GM19455 (cell line): Measurements from ENCODE around the gene ARFIP1.
A peak's percentile ranks its signal among the peaks of the same experiment; 100 is the strongest.
"Not testable (repeated sequence)": the region's sequence is repeated elsewhere in the genome, so short reads cannot be mapped to it uniquely, and the experiment has no call there.

Experiments
- ATAC-seq: cut with Tn5 transposase; IDR thresholded peaks from one replicate; pipeline ENCODE4 v1.9.1; 2021; ENCODE audit not compliant: unreplicated experiment

Gene ARFIP1, protein sequence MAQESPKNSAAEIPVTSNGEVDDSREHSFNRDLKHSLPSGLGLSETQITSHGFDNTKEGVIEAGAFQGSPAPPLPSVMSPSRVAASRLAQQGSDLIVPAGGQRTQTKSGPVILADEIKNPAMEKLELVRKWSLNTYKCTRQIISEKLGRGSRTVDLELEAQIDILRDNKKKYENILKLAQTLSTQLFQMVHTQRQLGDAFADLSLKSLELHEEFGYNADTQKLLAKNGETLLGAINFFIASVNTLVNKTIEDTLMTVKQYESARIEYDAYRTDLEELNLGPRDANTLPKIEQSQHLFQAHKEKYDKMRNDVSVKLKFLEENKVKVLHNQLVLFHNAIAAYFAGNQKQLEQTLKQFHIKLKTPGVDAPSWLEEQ

DNA sequence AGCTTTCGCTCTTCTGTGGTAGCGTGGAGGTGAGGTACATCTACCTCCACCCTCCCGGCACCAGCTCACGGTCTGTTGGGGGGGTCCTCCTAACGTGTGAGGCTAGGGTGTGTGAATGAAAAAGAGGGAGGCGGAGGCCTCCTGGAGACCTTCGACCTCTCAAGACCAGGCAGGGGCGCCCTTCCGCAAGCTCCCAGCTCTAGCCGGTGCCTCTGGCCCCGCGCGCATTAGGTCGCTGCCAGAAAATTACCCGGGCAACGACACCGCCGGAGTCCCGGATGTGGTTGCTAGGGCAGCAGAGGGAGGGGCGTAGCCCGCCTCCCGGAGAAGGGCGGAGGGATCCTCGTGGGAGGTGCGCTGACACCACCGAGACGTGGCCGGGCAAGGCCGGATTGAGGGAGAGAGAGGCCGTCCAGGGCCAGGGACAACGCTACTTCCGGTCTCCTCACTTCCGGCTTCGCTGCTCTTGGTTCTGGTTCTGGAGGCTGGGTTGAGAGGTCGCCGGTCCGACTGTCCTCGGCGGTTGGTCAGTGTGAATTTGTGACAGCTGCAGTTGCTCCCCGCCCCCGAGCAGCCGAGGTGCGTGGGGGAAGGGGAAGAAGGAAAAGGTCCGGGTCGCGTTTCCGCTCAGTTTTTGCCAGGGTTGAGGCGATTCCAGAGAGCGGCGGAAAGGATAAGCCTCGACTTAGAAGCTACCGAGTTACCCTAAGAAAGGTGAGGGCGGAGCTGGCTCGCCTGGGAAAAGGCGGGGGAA lies at the start of gene ARFIP1, which contains the start of gene TIGD4:
TSS of gene ARFIP1 (plus strand) at position 442 of the 754 bp plus-strand sequence. CDS start 49,680 bp downstream, outside the sequence.
TSS of gene TIGD4 (minus strand) at position 218 of the 754 bp plus-strand sequence. CDS start 8,726 bp downstream, outside the sequence.
- peak; percentile 96 for ATAC-seq

GRCh38 chr4:152731997-152732396 lies 47.8 kb upstream of the ARFIP1 start:
- no peak for ATAC-seq

GRCh38 chr4:152734015-152734698 lies 45.6 kb upstream of the ARFIP1 start:
- ATAC-seq, result no peak

DNA sequence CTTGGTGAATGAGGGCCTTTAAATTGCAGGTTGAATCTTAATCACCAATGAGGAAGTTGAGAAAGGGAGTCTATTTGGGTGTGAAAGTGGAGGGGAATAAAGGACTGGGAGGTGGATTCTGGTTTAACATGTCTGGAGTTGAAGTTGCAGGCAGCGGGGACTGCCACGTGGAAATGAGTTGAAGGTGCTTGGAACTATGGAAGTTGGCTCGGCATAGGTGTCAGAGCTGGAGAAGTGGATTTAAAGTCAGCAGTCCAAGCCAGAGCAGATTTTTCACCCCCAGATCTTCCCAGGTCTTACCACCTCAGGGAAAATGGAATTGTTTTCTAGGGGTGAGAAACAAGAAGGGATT lies 45.1 kb upstream of the ARFIP1 start:
- no peak for ATAC-seq

DNA sequence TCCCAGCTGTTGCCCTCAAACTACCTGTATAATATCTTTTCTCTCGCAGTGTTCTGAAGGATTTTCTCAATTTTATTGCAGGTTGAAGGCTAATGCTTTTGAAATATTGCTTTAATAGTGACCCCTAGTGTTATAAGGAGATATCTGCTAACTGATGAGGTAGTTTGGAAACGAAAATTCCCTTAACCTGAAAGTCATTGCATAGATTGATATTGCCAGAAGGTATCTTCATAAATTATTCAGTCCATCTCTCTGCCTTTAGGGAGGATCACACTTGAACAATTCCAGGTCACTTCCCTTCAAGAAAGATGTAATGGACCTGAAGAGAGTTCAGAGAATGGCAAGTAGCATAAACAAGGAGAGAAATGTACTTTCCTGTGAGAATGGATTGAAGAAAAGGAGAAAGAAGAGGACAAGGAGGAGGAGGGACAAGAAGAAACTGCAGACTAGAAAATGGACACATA lies 44.3 kb upstream of the ARFIP1 start:
- no peak for ATAC-seq

GRCh38 chr4:152735906-152736305 lies 43.8 kb upstream of the ARFIP1 start:
- ATAC-seq, result no peak

GRCh38 chr4:152738827-152739226 lies 40.9 kb upstream of the ARFIP1 start:
- ATAC-seq, result no peak

DNA sequence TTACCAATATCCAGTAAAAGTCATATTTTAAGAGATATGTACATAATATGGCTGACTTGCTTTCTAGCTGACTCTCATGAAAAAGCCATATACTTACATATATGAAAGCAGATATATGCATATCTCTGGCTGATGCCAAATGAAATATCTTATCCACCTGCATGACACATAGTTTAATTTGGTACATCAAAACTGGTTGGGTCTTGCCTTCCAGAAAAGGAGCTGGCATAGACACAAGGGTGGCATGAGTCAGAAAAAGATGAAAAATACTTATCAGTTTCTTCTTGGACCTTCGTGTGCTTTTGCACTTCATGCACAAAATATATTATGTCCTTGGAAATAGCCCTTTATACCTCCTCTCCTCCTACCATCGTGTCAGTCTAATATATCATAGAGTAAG lies 32.3 kb upstream of the ARFIP1 start:
- ATAC-seq, result no peak

- no peak for ATAC-seq
Observed at GRCh38 chr4:152748619-152749018, 31.1 kb upstream of the ARFIP1 start.

DNA sequence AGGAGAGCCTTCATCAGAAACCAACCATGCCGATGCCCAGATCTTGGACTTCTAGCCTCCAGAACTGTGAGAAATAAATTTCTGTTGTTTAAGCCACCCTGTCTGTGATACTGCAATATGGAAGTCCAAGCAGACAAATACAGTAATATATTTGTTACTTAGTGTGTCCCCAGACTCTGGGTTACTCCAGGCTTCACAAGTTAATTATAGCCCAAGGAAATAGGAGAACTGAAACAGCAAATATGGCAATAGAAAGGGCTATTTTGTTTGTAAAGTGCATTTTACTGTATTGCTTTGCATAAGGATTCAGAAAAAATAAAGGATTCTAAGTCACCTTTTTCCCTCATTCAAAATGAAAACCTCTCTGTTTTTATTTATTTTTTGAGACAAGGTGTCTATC lies 16.0 kb upstream of the ARFIP1 start:
- ATAC-seq, result no peak

GRCh38 chr4:152765069-152765737 lies 14.6 kb upstream of the ARFIP1 start:
- ATAC-seq, result not testable (repeated sequence)

- ATAC-seq, result no peak
Observed at GRCh38 chr4:152771741-152772533, 7.8 kb upstream of the ARFIP1 start.

DNA sequence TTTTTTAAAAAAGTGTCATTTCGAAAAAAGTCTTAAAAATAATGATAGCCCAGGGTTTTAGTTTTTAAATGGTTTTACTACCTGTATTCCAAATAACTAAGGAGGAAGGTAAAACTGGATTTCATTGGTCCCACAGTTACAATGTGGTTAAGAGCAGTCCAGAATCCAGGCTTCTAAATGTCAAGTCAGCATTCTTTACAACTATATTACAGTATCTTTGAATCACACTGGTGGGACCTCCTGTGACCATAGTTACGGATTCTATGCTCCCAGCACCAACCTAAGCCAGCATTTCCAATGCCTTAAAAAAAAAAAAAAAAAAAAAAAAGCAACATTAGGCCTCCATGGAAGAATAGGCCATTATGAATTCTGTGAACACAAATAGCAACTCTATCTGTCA lies 6.4 kb upstream of the ARFIP1 start:
- ATAC-seq, result no peak

- no peak for ATAC-seq
Observed at GRCh38 chr4:152773953-152774352, 5.8 kb upstream of the ARFIP1 start.

GRCh38 chr4:152776352-152776751 lies 3.4 kb upstream of the ARFIP1 start:
- no peak for ATAC-seq

DNA sequence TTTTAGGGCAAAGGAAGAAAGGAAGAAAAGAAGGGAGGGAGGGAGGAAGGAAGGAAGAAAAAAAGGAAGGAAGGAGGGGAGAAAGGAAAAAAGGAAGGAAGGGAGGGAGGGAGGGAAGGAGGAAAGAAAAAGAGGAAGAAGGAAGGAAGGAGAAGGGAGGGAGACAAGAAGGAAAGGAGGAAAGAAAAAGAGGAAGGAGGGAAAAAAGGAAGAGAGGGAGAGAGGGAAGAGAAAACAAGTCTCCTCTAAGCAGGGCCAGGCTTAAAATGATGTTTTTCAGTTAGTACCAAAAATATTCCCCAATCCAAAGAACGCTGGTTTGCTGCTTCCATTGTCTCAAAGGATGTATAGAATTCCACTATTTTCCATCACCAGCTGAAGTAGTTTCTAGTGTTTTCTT lies 2.3 kb upstream of the ARFIP1 start:
- ATAC-seq, result no peak

GRCh38 chr4:152778656-152779512 lies 870 bp upstream of the ARFIP1 start:
- ATAC-seq, result peak; percentile 22

GRCh38 chr4:152780267-152780778 lies 569 bp downstream of the ARFIP1 start:
- ATAC-seq, result peak; percentile 29
